CD4-positive, alpha-beta T cell treated with Interleukin-4 for 4 hours (primary cell): Measurements from ENCODE around the gene PCCA.
"Not testable (repeated sequence)": the region's sequence is repeated elsewhere in the genome, so short reads cannot be mapped to it uniquely, and the experiment has no call there.

Experiments
- DNase-seq: peaks from one replicate; pipeline ENCODE4 v3.0.0-alpha.2; 2020

Gene PCCA

DNA sequence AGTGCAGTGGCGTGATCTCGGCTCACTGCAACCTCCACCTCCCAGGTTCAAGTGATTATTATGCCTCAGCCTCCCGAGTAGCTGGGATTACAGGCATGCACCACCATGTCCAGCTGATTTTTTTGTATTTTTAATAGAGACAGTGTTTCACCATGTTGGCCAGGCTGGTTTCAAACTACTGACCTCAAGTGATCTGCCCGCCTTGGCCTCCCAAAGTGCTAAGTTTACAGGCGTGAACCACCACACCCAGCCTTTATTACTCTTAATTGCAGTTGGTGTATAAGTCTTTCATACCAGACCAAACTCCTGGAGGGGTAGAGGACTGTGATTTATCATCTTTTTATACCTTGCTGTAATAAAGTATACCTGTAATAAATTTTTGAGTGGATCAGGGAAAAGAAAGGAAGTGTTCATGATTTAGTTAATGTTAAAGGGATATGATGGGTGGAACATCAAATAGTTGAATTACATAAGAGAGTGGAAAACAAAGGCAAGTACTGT, 52.6 kb downstream of the PCCA start:
- DNase-seq: not testable (repeated sequence)

DNA sequence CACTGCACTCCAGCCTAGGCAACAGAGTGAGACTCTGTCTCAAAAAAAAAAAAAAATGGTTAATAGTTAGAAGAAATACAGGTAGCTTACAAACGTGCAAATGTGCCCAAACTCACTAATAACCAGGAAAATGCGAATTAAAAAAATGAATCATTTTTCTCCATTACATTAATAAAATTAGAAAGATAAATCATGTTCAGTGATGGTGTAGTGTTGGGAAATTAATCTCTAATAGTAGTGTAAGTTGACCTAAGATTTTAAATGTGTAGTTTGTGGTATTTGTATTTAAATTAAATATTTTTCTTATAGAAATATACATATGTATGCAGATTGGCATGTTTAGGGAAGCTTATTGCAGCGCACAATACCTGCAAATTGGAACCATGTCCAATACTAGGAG, 57.6 kb downstream of the PCCA start:
- DNase-seq: no peak

DNA sequence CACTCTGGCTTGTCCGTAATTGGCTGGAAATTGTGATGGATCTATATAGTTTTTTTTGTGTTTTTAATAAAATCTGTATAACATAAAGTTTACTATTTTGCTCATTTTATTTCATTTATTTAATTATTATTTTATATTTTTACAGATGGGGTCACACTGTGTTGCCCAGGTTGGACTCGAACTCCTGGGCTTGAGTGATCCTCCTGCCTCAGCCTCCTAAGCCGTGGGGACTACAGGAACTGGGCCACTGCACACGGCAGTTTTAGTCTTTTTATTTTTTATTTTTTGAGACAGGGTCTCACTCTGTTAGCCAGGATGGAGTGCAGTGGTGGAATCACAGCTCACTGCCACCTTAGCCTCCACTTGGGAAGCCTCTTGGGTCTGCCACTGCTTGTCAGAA, 58.9 kb downstream of the PCCA start:
- no peak for DNase-seq

- DNase-seq: no peak
These were observed 59.5 kb downstream of the PCCA start for GRCh38 chr13:100148422-100148821.

GRCh38 chr13:100149389-100149788, 60.5 kb downstream of the PCCA start:
- no peak for DNase-seq

DNA sequence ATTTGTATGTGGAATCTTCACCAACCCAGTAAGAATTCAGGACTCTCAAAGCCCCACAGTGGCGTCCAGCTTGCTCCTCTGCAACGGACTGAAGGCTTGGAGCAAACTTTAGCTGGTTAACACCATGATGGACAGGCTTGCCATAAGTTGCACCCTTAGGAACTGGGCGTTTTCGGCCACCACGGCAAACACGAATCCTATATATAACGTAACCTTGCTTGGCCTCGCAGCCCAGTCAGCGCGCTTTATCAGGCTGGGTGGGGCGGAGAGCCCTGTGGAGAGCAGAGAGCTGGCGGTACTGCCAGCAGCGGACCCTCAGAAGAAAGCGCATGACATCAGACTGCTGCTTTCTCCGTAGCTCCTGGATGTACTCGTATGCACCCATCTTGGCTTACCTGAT, 61.8 kb downstream of the PCCA start:
- not testable (repeated sequence) for DNase-seq

DNA sequence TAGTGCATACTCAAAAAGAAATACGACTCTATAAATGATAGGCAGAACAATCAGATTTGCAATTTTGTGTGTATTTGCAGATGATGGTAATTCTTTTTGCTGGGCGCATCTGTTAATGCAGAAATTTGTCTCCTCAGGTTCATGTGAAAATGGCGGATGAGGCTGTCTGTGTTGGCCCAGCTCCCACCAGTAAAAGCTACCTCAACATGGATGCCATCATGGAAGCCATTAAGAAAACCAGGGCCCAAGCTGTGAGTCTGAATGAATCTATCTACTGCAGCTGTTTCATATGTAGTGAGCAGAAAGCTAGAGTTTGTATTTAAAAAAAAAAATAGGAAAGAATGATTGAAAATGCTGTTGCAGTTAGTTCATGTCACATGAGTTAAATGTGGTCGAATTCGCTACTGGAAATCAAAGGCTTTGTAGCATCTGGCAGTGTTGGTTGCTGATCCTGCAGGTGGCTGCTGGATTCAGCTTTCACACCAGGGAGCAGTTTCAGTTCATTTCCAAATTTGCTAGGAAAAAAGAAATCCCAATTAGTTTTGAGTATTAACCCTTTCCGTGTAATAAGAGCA, 66.0 kb downstream of the PCCA start:
- DNase-seq: no peak

- no peak for DNase-seq
These were observed 67.9 kb downstream of the PCCA start for GRCh38 chr13:100156788-100157187.

DNA sequence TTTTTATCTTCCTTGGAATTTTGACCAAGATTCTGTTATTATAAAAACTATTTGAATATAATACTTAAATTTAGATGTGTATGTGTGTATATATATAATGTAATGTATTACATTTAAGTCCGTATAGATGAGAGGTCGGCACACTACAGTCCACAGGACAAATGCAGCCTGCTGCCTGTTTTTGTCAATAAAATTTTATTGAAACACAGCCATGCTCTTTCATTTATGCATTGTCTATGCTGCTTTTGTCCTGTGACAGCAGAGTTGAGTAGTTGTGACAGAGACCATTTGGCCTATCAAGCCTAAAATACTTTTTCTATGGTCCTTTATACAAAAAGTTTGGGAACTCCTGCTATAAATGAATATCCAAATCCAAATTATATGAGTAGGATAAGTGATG, 69.7 kb downstream of the PCCA start:
- DNase-seq: no peak

GRCh38 chr13:100159584-100159983, 70.7 kb downstream of the PCCA start:
- no peak for DNase-seq

- no peak for DNase-seq
These were observed 71.6 kb downstream of the PCCA start for GRCh38 chr13:100160450-100160849.

GRCh38 chr13:100163375-100163774, 74.5 kb downstream of the PCCA start:
- no peak for DNase-seq

DNA sequence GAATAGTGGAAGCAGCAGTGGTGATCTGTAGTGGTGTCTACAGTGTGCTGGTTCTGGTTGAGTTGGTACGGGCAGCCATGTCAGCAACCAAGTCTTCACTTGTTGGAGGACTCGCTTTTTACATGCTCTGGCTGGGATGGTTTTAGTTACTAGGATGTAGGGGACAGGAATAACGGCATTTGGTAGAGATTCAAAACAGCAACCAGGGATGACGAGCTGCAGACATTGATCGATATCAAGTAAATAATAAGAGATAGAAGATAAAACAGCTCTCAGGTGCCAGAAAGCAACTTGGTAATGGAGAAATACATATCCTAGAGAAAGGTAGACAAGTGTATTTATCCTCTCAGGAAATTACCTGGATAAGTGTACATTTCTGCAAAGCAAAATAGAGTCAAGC, 84.3 kb downstream of the PCCA start:
- DNase-seq: no peak

- not testable (repeated sequence) for DNase-seq
These were observed 85.6 kb downstream of the PCCA start for GRCh38 chr13:100174455-100174854.

DNA sequence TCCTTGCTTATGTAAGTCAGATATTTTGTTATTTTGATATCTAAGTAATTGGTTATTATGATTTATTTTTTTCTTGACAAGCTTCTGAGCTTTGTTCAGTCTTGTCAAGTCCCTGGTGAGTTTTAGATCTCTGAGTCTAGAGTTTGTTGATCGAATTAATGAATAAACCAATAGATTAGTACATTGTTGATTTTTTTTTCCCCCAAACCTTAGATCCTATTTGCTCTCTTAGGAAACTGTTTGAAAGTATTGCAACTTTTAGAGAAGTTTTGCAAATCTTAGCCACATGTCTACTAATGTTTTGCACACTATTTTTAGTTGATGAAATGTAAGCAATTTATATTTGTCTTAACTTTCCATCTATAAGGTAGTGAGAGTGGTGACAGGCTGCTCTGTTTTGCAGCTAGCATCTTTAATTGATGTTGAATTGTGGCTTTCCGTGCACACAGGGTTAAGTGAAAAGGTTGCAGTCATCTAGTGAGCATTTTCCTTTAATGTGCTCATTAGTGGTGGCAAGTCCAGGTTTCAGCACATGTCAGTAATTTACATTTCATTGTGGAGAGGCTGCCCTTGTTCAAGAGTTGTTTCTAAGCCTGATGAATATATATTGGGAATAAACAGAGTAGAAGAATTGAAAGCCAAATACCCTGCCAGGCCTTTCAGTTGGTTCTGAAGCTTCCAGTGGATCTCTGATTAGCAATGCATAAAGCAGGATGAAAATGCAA, 86.3 kb downstream of the PCCA start:
- no peak for DNase-seq

GRCh38 chr13:100175803-100176182, 86.9 kb downstream of the PCCA start:
- no peak for DNase-seq

DNA sequence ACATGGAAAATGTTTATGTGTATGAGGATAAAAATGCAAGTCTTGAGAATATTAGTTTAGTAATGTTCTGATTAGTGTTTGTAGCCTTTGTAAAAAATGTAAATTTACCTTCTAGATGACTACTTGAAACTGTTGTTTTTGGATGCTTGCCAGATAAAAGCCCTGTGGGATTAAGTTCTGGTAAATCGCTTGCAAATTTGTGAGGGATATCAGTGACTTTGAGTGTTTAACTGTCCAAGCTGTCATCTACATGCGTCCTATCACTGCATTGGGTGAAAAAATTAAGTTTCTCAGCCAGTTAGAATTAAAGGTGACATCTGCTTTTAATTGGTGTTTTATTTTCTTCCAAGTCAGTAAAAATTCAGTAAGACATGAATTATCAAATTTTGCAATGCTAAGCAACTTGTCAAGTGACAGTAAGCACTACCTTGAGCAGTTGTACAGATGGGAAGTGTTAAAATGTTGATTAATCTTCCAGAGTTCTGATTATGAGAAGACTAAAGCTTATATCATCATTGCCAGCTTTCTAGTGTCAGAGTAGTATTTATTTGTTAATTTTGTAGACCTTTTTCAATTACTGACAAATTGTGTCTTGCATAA, 88.0 kb downstream of the PCCA start:
- DNase-seq: no peak

DNA sequence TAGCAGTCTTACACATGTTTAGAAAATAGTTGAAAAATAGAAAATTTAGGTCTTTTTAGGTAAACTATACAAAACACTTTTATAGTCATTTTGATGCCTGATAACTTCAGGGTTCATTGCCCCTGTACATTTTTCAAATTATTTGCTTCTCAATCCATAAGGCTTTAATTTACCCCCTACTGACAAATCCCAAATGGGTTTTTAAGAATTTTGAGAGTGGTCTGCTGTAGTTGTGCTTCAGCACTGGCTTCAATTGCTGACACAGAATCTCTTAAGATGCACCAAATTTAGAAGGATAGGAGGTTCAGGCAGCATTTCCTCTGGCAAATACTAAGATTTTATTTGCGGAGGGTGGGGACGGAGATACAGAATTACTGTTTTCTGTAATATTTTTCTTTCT, 89.4 kb downstream of the PCCA start:
- DNase-seq: no peak

- DNase-seq: no peak
These were observed 90.4 kb downstream of the PCCA start for GRCh38 chr13:100179276-100179675.

DNA sequence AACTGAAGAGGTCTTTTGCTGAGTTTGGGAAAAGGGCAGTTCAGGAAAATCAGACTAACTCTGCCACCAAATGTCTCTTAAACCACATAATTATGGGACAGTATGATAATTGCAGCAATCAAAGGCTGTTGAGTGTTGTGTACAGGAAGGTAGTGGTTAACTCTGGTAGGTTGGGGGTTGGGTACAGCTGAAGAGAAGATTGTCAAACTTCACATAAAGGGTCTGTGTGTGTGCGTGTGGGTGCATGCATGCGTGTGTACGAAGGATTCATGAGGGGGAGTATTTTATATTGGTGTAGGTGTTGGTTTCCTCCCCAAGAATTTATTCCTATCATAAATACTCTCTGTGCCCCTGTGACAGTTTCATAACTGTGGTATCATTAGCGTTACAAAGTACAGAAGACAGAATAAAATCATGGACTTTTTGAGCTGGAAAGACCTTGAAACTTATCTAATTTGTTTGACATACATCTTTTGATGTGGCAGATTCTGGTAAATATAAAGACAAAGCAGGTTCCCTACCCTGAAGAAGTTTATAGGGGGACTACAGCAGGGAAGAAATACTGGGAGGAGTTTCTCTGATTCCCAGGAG, 94.1 kb downstream of the PCCA start:
- DNase-seq: no peak

- DNase-seq: no peak
These were observed 95.2 kb downstream of the PCCA start for GRCh38 chr13:100184095-100184494.

DNA sequence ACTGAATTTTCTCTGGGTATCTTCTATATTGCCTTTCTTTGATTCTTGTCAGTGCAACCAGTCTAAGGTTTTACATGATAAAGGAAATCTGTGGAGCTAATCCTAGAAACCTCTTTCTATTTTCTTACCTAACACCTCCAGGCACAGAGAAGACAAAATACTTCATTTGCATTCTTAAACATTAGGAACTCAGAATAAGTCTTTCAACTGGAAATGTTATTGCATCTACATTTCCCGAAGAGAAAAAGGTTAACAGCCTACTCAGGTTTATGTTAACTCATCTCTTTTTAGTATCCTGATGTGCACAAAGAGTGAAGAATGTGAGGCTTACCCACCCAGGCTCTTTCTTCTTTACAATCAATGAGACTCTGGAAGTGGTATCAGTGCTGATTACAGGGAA, 106.7 kb downstream of the PCCA start:
- DNase-seq: no peak

DNA sequence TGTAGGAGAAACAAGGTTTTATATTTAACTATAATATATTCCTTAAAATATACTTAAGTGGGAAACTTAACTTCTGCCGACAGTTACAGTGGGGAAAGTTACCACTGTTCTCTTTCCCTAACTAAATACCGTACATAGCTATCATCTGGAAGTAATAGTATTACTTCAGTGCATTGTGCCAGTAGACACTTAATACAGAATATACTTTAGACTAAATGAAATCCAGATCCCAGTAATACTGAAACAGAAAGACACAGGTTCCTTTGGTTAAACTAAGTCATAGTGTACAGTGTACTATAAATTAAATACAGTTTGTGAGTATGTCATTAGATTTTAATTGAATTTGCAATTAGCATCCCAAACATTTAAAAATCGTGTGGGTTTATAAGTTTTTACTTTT, 107.5 kb downstream of the PCCA start:
- no peak for DNase-seq

DNA sequence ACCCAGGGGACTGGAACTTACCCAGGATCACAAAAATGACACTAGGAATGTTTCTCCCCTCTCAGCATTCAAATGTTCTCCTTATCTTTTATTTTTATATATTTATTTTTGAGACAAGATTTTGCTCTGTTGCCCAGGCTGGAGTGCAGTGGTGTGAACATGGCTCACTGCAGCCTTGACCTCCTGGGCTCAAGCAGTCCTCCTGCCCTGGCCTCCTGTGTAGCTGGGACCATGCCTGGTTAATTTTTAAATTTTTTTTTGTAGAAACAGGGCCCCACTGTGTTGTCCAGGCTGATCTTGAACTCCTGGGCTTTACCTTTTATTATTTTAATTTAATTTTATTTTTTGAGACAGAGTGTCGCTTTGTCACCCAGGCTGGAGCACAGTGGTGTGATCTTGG, 108.2 kb downstream of the PCCA start:
- DNase-seq: no peak
